Activated CD8-positive, alpha-beta T cell treated with anti-CD3 and anti-CD28 coated beads, Interleukin-2, amount 10 ng/mL, durations not matched to agents 7 days and 5 days (primary cell): ENCODE measurements around the gene SLC4A11. TPM values are rescaled to one million over a fixed set of nuclear protein-coding genes. Genes with fewer than 3 reads are reported as not detected.

Experiments used
- ATAC-seq: fragments of 150-1000 bp; cut with Tn5 transposase; one replicate; pipeline ENCODE4 v1.10.0; 2021; ENCODE audit warnings: moderate library complexity
- CTCF ChIA-PET: fragments of 350-600 bp; sonication (Branson Sonifier 250); formaldehyde crosslinking; loops from one replicate; lab custom pipeline; 2021; ENCODE audit warnings: antibody characterized with exemption; lab: Charles Lee
- POLR2A ChIA-PET: fragments of 350-600 bp; sonication (Branson Sonifier 250); formaldehyde crosslinking; loops from one replicate; lab custom pipeline; 2021; ENCODE audit warnings: antibody characterized with exemption; lab: Charles Lee
- DNase-seq: peaks from one replicate; pipeline ENCODE4 v3.0.0-alpha.2; 2020
- H3K27ac Mint-ChIP-seq: one replicate; pipeline ENCODE4 v1.8.0; 2021; ENCODE audit warnings: mild to moderate bottlenecking, mixed read lengths
- H3K27me3 Mint-ChIP-seq: one replicate; pipeline ENCODE4 v1.8.0; 2021; ENCODE audit warnings: low read depth, mixed read lengths
- H3K36me3 Mint-ChIP-seq: one replicate; pipeline ENCODE4 v1.8.0; 2021; ENCODE audit warnings: low read depth, mixed read lengths
- H3K4me1 Mint-ChIP-seq: one replicate; pipeline ENCODE4 v1.8.0; 2021; ENCODE audit warnings: low read depth, mixed read lengths
- H3K4me3 Mint-ChIP-seq: one replicate; pipeline ENCODE4 v1.8.0; 2021; ENCODE audit warnings: mild to moderate bottlenecking, mixed read lengths
- H3K9me3 Mint-ChIP-seq: one replicate; pipeline ENCODE4 v1.8.0; 2022; ENCODE audit warnings: mixed read lengths; ENCODE audit not compliant: insufficient read depth
- total RNA-seq, 2 experiments: library from RNA; stranded (reverse); gene quantifications; one replicate each; pipeline ENCODE4 v1.2.3, GENCODE V29; 2021

The SLC4A11 gene
- total RNA-seq: 1 to 10 TPM; 1.6 to 2.8 TPM

- ChIA-PET CTCF (interaction anchor here (0.9 to 1.4 kb wide), 4 partner anchors 16 to 77 kb away, joined by 3 to 5 read pairs (median 4); no protein-coding TSS in a partner anchor), POLR2A (interaction anchor here (0.8 to 1.1 kb wide), 2 partner anchors 13 to 228 kb away, joined by 3 to 4 read pairs; no protein-coding TSS in a partner anchor)
- no peak within 1 kb of the TSS for H3K27ac Mint-ChIP-seq
- H3K9me3 Mint-ChIP-seq: no peaks in the 10 kb centered on the region
- peaks cover 13% of the 10 kb centered on the region for H3K4me1 Mint-ChIP-seq
- H3K36me3 Mint-ChIP-seq: no peaks in the 10 kb centered on the region
- ATAC-seq (peak; percentile 65), DNase-seq (peak; percentile 56)
- peak within 1 kb of the TSS; percentile 82 for H3K4me3 Mint-ChIP-seq
- H3K27me3 Mint-ChIP-seq: peaks cover 51% of the 10 kb centered on the region
Observed at GRCh38 chr20:3239026-3239866, at the start of gene SLC4A11. Gene SLC4A11, minus strand, starts transcription at chr20:3239190. Its CDS starts 53 bp downstream, at chr20:3239137.

- no peaks in the 10 kb centered on the region for H3K27me3 Mint-ChIP-seq
- DNase-seq (no peak), ATAC-seq (no peak)
- no peaks in the 10 kb centered on the region for H3K9me3 Mint-ChIP-seq
- no peaks in the 10 kb centered on the region for H3K36me3 Mint-ChIP-seq
- H3K27ac Mint-ChIP-seq: no peak overlapping the region
- CTCF ChIA-PET: no interaction called here
- POLR2A ChIA-PET: no interaction called here
- no peaks in the 10 kb centered on the region for H3K4me1 Mint-ChIP-seq
- no peak overlapping the region for H3K4me3 Mint-ChIP-seq
Observed at GRCh38 chr20:3283222-3283820, 44.3 kb upstream of the SLC4A11 start.

DNA sequence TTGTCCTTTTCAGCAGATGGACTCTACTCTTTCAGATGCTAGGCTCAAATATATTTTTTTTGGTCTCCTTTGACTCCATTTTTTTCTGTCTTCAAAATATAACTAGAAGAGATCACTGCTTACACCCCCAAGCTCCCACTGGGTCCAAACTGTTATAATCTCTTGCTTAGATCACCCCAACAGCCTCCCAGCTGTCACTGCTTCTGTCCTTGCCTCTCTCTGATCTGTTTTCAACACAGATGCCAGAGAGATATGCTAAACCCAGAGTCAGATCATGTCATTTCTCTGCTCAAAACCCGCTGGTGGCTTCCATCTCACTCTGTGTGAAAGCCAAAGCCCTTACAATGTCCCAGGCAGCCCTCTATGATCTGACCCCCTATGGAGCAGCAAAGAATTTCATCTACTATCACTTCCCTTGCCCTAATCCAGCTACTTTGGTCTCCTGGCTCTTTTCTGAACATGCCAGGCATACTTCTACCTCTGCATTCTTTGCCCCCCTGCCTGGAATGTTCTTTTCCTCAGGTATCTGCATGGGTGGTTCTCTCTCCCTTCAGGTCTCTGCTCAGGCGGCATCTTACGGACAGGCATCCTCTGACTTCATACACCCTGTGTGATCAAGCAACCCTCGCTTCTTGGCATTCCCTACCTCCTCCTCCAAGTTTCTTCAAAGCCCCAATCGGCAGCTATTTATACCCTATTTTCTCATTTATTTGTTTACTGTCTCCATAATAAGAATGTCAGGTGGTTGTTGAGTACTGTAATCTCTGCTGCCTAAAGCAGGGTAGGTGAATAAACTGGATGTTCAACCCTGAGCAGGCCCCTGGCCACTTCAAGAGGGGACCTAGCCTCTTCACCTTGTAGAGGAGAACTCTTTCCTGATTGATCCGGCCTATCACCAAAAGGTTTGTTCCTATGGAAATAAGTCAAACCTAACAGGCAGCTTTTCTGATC is 43.6 kb upstream of the SLC4A11 start:
- H3K36me3 Mint-ChIP-seq: no peaks in the 10 kb centered on the region
- CTCF ChIA-PET: interaction anchor here (0.5 kb wide), 1 partner anchor 49 kb away, joined by 3 read pairs; no protein-coding TSS in a partner anchor
- DNase-seq (no peak), ATAC-seq (no peak)
- no peak overlapping the region for H3K4me3 Mint-ChIP-seq
- H3K9me3 Mint-ChIP-seq: no peaks in the 10 kb centered on the region
- POLR2A ChIA-PET: no interaction called here
- no peaks in the 10 kb centered on the region for H3K27me3 Mint-ChIP-seq
- no peaks in the 10 kb centered on the region for H3K4me1 Mint-ChIP-seq
- no peak overlapping the region for H3K27ac Mint-ChIP-seq

- no peak overlapping the region for H3K27ac Mint-ChIP-seq
- CTCF ChIA-PET: interaction anchor here (0.6 kb wide), 1 partner anchor 23 kb away, joined by 3 read pairs; no protein-coding TSS in a partner anchor
- DNase-seq (no peak), ATAC-seq (no peak)
- H3K4me1 Mint-ChIP-seq: no peaks in the 10 kb centered on the region
- H3K36me3 Mint-ChIP-seq: no peaks in the 10 kb centered on the region
- POLR2A ChIA-PET: no interaction called here
- no peaks in the 10 kb centered on the region for H3K27me3 Mint-ChIP-seq
- H3K9me3 Mint-ChIP-seq: no peaks in the 10 kb centered on the region
- no peak overlapping the region for H3K4me3 Mint-ChIP-seq
Observed at GRCh38 chr20:3281437-3281836, 42.4 kb upstream of the SLC4A11 start.

DNA sequence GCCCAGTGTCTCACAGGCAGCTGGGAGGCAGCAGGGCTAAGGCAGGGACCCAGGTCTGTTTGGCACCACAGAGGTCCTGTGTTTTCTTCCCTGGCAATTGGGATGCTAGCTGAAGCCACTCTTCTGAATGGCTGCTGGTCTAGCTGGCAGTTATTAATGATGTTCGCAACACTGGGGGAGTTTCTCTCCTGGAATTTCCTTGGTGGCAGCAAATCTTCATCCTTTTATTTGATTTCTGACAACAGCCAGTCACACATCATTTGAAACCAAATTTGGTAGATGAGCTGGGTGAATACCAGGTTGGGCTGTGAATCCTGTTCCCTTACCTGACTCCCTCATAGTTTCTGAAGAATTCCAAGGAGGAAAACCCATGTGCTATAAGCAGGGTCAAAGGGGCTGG is 40.8 kb upstream of the SLC4A11 start:
- Mint-ChIP-seq H3K4me1 (no peaks in the 10 kb centered on the region), H3K27ac (no peak overlapping the region), H3K36me3 (no peaks in the 10 kb centered on the region), H3K27me3 (no peaks in the 10 kb centered on the region), H3K4me3 (no peak overlapping the region), H3K9me3 (no peaks in the 10 kb centered on the region)
- ChIA-PET POLR2A (no interaction called here), CTCF (no interaction called here)
- ATAC-seq: no peak
- no peak for DNase-seq

DNA sequence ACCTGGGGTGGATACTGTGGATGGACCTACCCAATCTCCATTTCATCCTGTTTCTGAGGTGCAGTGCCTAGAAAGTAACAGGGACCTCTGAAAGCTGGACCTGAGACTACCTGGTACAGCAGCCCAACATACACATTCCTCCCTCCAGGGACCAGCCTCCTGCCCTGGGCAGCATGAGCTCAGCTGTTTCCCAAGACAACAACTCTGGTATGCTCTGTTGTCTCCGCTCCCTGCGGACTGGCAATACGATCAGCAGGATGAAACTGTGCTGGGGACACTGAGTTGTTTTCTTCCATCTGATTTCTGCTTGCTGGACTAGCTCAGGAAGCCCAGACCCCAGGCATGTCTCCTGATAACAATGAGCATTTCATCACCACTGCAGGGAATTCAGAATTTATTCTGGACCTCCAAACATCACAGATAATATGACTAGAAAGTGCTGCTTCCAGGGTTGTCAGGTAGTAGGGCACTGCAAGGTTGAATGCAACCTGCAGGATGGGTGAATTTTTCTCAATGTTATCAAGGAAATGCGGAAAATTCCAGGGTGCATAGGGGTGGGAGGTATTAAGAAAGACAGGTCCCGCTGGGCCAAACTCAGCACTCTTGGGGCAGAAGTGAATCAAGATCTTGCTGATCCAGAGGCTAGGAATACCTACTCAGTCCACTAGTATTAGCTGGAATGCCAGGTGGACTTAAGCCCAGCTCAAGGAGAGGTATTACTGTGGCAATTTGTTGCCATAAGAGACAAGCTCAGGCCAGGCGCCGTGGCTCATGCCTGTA is 38.9 kb upstream of the SLC4A11 start:
- no peaks in the 10 kb centered on the region for H3K4me1 Mint-ChIP-seq
- no peaks in the 10 kb centered on the region for H3K9me3 Mint-ChIP-seq
- ChIA-PET POLR2A (no interaction called here), CTCF (interaction anchor here (1.0 to 2.6 kb wide), 5 partner anchors 30 to 433 kb away, joined by 3 to 9 read pairs (median 4); no protein-coding TSS in a partner anchor)
- no peak overlapping the region for H3K4me3 Mint-ChIP-seq
- no peak overlapping the region for H3K27ac Mint-ChIP-seq
- ATAC-seq: no peak
- DNase-seq: no peak
- no peaks in the 10 kb centered on the region for H3K36me3 Mint-ChIP-seq
- no peaks in the 10 kb centered on the region for H3K27me3 Mint-ChIP-seq

GRCh38 chr20:3276680-3277015 is 37.7 kb upstream of the SLC4A11 start:
- Mint-ChIP-seq H3K4me3 (no peak overlapping the region), H3K27ac (no peak overlapping the region), H3K9me3 (no peaks in the 10 kb centered on the region), H3K4me1 (no peaks in the 10 kb centered on the region), H3K36me3 (no peaks in the 10 kb centered on the region), H3K27me3 (no peaks in the 10 kb centered on the region)
- DNase-seq (peak; percentile 28), ATAC-seq (no peak)
- CTCF ChIA-PET: interaction anchor here (1.0 to 2.6 kb wide), 4 partner anchors 28 to 58 kb away, joined by 3 to 9 read pairs (median 8); no protein-coding TSS in a partner anchor
- POLR2A ChIA-PET: interaction anchor here (0.5 kb wide), 1 partner anchor 28 kb away, joined by 3 read pairs; no protein-coding TSS in a partner anchor

DNA sequence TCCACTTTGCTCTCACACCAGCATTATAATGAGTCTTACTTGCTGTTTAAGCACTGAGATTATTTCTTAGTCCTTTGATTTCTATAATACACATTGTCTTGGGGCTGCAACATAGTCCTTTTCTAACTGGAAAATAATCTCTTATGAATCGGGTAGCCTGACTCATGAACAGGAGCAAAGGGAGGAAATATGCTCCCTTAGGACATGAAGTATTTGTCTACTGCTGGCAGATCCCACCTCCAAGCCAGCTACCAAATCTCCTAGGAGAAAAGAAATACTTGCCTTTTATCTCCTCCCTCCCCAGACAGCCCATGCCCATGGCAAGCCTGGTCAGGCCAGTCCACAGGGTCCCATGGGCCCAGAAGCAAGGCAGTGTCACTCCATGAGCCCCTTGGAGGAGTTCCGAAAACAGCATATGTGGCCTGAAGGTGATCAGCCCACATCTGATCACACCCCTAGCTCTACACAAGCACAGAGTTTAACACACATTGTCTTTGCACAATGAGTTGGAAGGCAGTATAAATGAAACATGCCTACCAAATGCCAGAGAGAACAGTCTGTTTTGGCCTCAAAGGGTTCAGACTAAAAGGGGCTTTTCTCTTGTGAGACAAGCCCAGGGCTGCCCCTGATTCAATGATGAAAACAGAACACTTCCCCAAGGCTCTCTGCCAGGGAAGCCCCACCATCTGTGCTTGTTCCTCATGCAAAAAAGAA is 37.1 kb upstream of the SLC4A11 start:
- ChIA-PET CTCF (interaction anchor here (1.0 to 2.6 kb wide), 4 partner anchors 28 to 58 kb away, joined by 3 to 9 read pairs (median 8); no protein-coding TSS in a partner anchor), POLR2A (interaction anchor here (0.5 kb wide), 1 partner anchor 27 kb away, joined by 3 read pairs; no protein-coding TSS in a partner anchor)
- Mint-ChIP-seq H3K27ac (no peak overlapping the region), H3K4me1 (no peaks in the 10 kb centered on the region), H3K4me3 (no peak overlapping the region), H3K27me3 (no peaks in the 10 kb centered on the region), H3K36me3 (no peaks in the 10 kb centered on the region), H3K9me3 (no peaks in the 10 kb centered on the region)
- ATAC-seq (no peak), DNase-seq (no peak)

GRCh38 chr20:3275064-3275935 is 36.3 kb upstream of the SLC4A11 start:
- CTCF ChIA-PET: interaction anchor here (2.1 kb wide), 1 partner anchor 57 kb away, joined by 9 read pairs; no protein-coding TSS in a partner anchor
- no peaks in the 10 kb centered on the region for H3K27me3 Mint-ChIP-seq
- DNase-seq (no peak), ATAC-seq (no peak)
- no peaks in the 10 kb centered on the region for H3K4me1 Mint-ChIP-seq
- no peaks in the 10 kb centered on the region for H3K9me3 Mint-ChIP-seq
- no peaks in the 10 kb centered on the region for H3K36me3 Mint-ChIP-seq
- POLR2A ChIA-PET: no interaction called here
- no peak overlapping the region for H3K27ac Mint-ChIP-seq
- no peak overlapping the region for H3K4me3 Mint-ChIP-seq
